Stimulated activated CD4-positive, alpha-beta T cell treated with anti-CD3 and anti-CD28 coated beads, Interleukin-1b, Interleukin-23, amount 100 ng/mL, for 48 hours (primary cell): ENCODE data around the gene SLC16A5.
"Not testable (repeated sequence)": the region's sequence is repeated elsewhere in the genome, so short reads cannot be mapped to it uniquely, and the experiment has no call there.

Experiments used
- DNase-seq: peaks from one replicate; pipeline ENCODE4 v3.0.0-alpha.2; 2020

Gene SLC16A5

GRCh38 chr17:75135452-75135851, 47.7 kb downstream of the SLC16A5 start:
- DNase-seq: no peak

GRCh38 chr17:75135946-75136345, 48.2 kb downstream of the SLC16A5 start:
- DNase-seq: no peak

GRCh38 chr17:75137762-75138161, 50.0 kb downstream of the SLC16A5 start:
- not testable (repeated sequence) for DNase-seq

GRCh38 chr17:75138519-75138918, 50.8 kb downstream of the SLC16A5 start:
- DNase-seq: no peak

GRCh38 chr17:75142236-75142971, 54.6 kb downstream of the SLC16A5 start:
- DNase-seq: no peak

- DNase-seq: no peak
Measured at GRCh38 chr17:75144816-75145512, 57.2 kb downstream of the SLC16A5 start.

GRCh38 chr17:75146592-75146991, 58.8 kb downstream of the SLC16A5 start:
- no peak for DNase-seq

GRCh38 chr17:75147878-75148546, 60.3 kb downstream of the SLC16A5 start:
- DNase-seq: no peak

- no peak for DNase-seq
Measured at GRCh38 chr17:75151930-75152329, 64.2 kb downstream of the SLC16A5 start.

- DNase-seq: no peak
Measured at GRCh38 chr17:75152523-75152921, 64.8 kb downstream of the SLC16A5 start.

- peak; percentile 27 for DNase-seq
Measured at GRCh38 chr17:75152922-75153779, 65.4 kb downstream of the SLC16A5 start.

GRCh38 chr17:75153780-75154194, 66.0 kb downstream of the SLC16A5 start:
- DNase-seq: peak; percentile 17

- peak; percentile 99 for DNase-seq
Measured at GRCh38 chr17:75154195-75155106, 66.7 kb downstream of the SLC16A5 start, which contains the start of gene JPT1. JPT1 (minus strand) TSS chr17:75154512; CDS start chr17:75154397, 115 bp downstream.

GRCh38 chr17:75155191-75155601, 67.4 kb downstream of the SLC16A5 start:
- DNase-seq: no peak
